Measurements from ENCODE around the gene GALNT18. TPM values are rescaled to one million over a fixed set of nuclear protein-coding genes. Genes with fewer than 3 reads are reported as not detected.

GALNT18 gene
- total RNA-seq, 3 donors from 2014 or later (not counting 1 experiment from before 2014, with no cell fraction given), result 0.18 to 0.42 (median 0.38) TPM

DNA sequence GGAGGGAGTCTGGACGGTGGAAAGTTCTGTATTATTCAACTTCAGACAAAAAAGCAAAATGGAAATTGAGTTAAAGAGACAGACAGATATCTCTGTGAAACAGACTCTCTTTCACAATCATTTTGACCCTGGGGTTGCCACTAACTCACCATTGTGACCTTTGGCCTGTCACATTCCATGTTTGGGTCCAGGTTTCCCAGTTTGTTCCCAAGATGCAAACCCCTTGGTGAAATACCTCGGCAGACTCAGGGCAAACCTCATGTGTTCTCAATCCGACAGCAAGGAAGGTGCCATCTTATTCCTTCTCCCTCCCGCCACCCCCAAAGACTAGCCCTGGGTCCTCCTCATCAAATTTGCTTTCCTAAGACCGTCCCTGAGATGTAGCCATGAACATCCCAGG, 41.8 kb downstream of the GALNT18 start:
- H3K4me1 Mint-ChIP-seq, result peaks cover 38 to 46% of the 10 kb centered on the region in 2 donors
- no peaks in the 10 kb centered on the region for H3K36me3 ChIP-seq (ENCODE audit: control insufficient read depth, insufficient read depth, low read length)
- 83% methylated on average over 5 of the region's 5 CpGs for WGBS (ENCODE audit: insufficient coverage)
- intact Hi-C loops (cut with micrococcal nuclease), result no loop called here
- no peak overlapping the region for H3K4me3 Mint-ChIP-seq
- no peak overlapping the region for H3K4me3 ChIP-seq (ENCODE audit: low read length)
- no peaks in the 10 kb centered on the region for H3K9me3 ChIP-seq (ENCODE audit: control insufficient read depth, insufficient read depth, low read length)
- DNase-seq (no peak), ATAC-seq (no peak)
- no peak overlapping the region for H3K27ac ChIP-seq (ENCODE audit: low read length)
- no peaks in the 10 kb centered on the region for H3K9me3 Mint-ChIP-seq
- TF ChIP-seq, protein P1, sequence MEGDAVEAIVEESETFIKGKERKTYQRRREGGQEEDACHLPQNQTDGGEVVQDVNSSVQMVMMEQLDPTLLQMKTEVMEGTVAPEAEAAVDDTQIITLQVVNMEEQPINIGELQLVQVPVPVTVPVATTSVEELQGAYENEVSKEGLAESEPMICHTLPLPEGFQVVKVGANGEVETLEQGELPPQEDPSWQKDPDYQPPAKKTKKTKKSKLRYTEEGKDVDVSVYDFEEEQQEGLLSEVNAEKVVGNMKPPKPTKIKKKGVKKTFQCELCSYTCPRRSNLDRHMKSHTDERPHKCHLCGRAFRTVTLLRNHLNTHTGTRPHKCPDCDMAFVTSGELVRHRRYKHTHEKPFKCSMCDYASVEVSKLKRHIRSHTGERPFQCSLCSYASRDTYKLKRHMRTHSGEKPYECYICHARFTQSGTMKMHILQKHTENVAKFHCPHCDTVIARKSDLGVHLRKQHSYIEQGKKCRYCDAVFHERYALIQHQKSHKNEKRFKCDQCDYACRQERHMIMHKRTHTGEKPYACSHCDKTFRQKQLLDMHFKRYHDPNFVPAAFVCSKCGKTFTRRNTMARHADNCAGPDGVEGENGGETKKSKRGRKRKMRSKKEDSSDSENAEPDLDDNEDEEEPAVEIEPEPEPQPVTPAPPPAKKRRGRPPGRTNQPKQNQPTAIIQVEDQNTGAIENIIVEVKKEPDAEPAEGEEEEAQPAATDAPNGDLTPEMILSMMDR (IDR thresholded peaks at IDR 0.05), result no peak
- H3K4me1 ChIP-seq (ENCODE audit: control insufficient read depth, insufficient read depth, low read length), result peaks cover 22% of the 10 kb centered on the region
- H3K27me3 Mint-ChIP-seq (ENCODE audit: low read depth in 2 of 2), result no peaks in the 10 kb centered on the region
- H3K36me3 Mint-ChIP-seq, result no peaks in the 10 kb centered on the region
- H3K27me3 ChIP-seq (ENCODE audit: control insufficient read depth, insufficient read depth, low read length), result no peaks in the 10 kb centered on the region
- H3K27ac Mint-ChIP-seq, result no peak overlapping the region

DNA sequence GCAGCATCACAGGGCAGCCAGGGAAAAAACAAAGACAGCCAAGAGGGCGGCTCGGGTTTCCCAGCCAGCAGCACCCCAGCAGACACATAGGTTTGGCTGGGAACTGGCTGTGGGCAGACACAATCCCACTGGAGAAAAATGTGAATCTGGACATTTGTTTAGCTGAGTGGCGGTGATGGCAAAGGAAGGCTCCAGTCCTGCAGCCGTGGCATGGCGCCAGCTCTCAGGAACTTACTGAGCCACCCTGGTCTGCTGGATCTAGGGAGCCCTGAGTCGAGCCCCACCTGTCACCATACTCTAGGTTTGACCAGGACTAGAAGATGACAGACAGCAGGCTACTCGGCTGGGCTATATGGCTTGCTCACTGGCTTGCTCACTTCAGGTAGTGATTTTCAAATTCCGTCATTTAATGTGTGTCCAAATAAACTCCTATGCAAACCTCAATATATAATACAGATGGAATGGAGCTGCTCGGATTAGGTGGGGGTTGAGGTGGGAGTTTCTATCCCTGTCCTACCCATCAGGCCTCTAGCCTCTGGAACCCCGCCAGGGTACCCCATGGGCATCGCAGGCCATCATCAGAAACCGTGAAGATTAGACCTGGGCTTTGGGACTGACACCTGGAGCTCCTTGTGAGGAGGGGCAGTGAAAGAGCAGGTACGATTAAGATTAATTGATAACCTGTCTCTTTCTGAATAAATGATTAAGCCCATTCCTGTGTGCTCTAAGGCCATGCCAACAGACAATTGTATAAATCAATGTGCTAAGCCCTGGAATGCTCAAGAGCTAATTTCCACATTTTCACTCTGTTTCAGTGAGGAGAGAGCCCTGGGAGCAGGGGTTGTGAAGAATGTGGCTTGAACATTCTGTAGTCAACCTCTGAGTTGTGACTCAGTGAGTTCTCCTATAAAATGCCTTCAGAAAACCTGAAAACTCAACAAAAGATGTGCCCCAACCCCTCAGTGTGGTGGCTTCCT, 42.5 kb downstream of the GALNT18 start:
- peaks cover 38 to 46% of the 10 kb centered on the region in 2 donors for H3K4me1 Mint-ChIP-seq
- H3K4me3 Mint-ChIP-seq, result no peak overlapping the region
- no peak overlapping the region for H3K4me3 ChIP-seq (ENCODE audit: low read length)
- TF ChIP-seq, protein P1 (IDR thresholded peaks at IDR 0.05), result no peak
- no peak overlapping the region for H3K27ac Mint-ChIP-seq
- H3K27ac ChIP-seq (ENCODE audit: low read length), result no peak overlapping the region
- no peaks in the 10 kb centered on the region for H3K27me3 ChIP-seq (ENCODE audit: control insufficient read depth, insufficient read depth, low read length)
- peaks cover 22% of the 10 kb centered on the region for H3K4me1 ChIP-seq (ENCODE audit: control insufficient read depth, insufficient read depth, low read length)
- H3K36me3 Mint-ChIP-seq, result no peaks in the 10 kb centered on the region
- H3K36me3 ChIP-seq (ENCODE audit: control insufficient read depth, insufficient read depth, low read length), result no peaks in the 10 kb centered on the region
- ATAC-seq, result no peak
- H3K9me3 ChIP-seq (ENCODE audit: control insufficient read depth, insufficient read depth, low read length), result no peaks in the 10 kb centered on the region
- H3K27me3 Mint-ChIP-seq (ENCODE audit: low read depth in 2 of 2), result no peaks in the 10 kb centered on the region
- intact Hi-C loops (cut with micrococcal nuclease), result loop anchor here (5.0 kb wide), 1 partner anchor 43 kb away; the partner anchor contains the start of gene GALNT18
- DNase-seq, result no peak
- 90% methylated on average over 11 of the region's 13 CpGs for WGBS (ENCODE audit: insufficient coverage)
- H3K9me3 Mint-ChIP-seq, result no peaks in the 10 kb centered on the region

DNA sequence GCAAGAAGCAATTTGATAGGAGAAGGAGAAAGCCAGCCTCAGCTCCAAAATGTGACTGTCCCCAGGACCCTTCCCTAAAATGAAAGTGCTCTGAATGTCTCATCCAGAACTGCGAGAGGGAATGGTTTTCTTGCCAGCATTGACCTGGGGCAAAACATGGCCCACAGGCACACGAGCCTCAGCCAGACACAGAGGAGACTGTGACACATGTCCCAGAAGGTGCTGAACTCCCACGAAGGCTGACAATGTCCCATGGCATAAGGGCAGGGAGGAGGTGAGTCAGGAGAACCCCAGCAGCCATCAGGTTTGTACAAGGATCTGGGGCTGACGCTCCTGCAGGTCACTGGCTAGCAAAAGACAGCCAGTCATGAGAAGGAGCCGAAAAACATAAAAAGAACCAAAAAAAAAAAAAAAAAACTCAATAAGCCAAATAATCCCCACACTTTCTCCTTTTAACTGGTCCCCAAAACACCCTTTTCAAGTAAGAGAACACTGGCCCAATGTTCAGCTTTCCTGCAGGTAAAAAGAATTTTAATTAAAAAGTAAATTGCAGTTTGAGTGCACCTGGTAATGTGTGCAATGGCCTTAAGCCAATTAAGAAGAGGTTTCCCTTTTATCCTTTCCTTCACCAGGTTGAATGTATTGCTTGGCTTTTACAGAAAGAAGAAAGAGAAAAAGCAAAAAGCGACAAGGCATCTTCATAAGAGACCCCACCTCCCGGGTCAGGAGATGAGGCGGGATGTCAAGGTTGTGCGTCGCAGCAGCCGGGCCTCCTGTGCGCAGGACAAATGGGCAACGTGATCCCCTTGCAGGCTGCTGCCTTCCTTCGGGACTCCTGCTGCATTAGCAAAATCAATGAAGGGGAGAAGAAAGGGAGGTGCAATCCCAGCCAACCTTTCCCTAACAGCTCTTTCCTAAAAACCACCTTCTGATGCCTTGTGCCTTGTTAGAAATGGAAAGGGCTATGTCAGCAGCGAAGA, 43.6 kb downstream of the GALNT18 start:
- no peak for ATAC-seq
- peak overlapping the region; percentile 71 for H3K4me3 Mint-ChIP-seq

More for the DNA sequence above, 43.6 kb downstream of the GALNT18 start:
- Histone ChIP-seq H3K9me3 (ENCODE audit: control insufficient read depth, insufficient read depth, low read length) (no peaks in the 10 kb centered on the region), H3K27ac (ENCODE audit: low read length) (peak overlapping the region; percentile 80), H3K4me3 (ENCODE audit: low read length) (no peak overlapping the region), H3K27me3 (ENCODE audit: control insufficient read depth, insufficient read depth, low read length) (no peaks in the 10 kb centered on the region), H3K36me3 (ENCODE audit: control insufficient read depth, insufficient read depth, low read length) (no peaks in the 10 kb centered on the region), H3K4me1 (ENCODE audit: control insufficient read depth, insufficient read depth, low read length) (peaks cover 22% of the 10 kb centered on the region)
- TF ChIP-seq, protein P1 (IDR thresholded peaks at IDR 0.05), result no peak
- Mint-ChIP-seq H3K36me3 (no peaks in the 10 kb centered on the region), H3K27ac (peak overlapping the region; percentile 94), H3K9me3 (no peaks in the 10 kb centered on the region), H3K27me3 (ENCODE audit: low read depth in 2 of 2) (no peaks in the 10 kb centered on the region), H3K4me1 (peaks cover 38 to 46% of the 10 kb centered on the region in 2 donors)
- 89% methylated on average over 15 of the region's 15 CpGs for WGBS (ENCODE audit: insufficient coverage)
- no peak for DNase-seq
- intact Hi-C loops (cut with micrococcal nuclease), result loop anchor here (5.0 kb wide), 1 partner anchor 44 kb away; the partner anchor contains the start of gene GALNT18

Data from natural killer cell (primary cell).